Stimulated activated CD8-positive, alpha-beta memory T cell treated with anti-CD3 and anti-CD28 coated beads, Interleukin-12 subunit alpha, Interleukin-12 subunit beta, amount 100 ng/mL, for 4 hours (primary cell): ENCODE results near the gene BTRC.
A peak's percentile ranks its signal among the peaks of the same experiment; 100 is the strongest.
"Not testable (repeated sequence)": the region's sequence is repeated elsewhere in the genome, so short reads cannot be mapped to it uniquely, and the experiment has no call there.

Experiments
- DNase-seq: peaks from one replicate; pipeline ENCODE4 v3.0.0-alpha.2; 2020; ENCODE audit warnings: low read depth

BTRC gene

DNA sequence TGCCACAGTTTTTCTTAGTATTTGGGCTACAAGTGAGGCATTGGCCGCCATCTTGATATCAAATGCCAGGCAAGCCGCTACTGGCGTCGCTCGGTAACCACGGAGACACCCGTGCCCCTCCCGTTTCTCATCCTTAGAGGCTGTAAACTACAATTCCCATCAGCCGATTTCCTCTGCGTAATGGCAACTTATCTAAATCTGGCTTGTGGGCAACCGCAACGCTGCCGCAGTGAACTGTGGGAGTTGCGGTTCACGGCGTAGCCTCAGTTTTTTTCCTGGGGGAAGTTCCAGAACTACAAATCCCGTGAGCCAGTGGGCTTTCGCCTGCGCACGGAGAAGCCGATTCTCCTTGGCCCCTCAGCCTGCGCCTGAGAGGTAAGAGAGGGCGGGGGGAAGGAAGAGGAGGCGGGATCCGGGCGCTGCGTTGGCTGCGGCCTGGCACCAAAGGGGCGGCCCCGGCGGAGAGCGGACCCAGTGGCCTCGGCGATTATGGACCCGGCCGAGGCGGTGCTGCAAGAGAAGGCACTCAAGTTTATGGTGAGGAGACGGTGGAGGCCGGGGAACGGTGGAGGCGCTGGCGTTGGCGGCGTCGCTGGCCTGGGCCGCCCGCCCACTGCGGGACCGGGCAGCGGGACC is at the start of gene BTRC:
TSS of gene BTRC (plus strand) at position 474 of the 636 bp plus-strand sequence. CDS start at position 490, 16 bp downstream.
- peak; percentile 91 for DNase-seq

DNA sequence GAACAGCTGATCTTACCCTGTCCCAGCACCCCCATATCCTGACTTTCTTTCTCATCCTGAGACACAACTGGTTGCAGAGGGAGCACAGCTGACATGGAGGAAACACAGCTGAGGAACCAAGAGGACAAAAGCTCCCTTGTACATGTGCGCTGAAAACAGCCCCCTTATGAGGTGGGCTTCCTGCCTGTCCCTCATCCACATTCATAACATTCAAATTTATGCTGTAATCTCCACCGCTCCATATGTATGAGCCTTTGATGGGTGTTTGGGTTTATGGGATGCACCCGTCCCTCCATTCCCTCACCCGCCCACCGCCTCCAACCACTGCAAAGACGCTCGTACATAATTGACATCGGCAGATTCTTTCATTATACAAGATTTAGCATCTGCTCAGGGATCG is 49.6 kb upstream of the BTRC start:
- DNase-seq, result no peak

DNA sequence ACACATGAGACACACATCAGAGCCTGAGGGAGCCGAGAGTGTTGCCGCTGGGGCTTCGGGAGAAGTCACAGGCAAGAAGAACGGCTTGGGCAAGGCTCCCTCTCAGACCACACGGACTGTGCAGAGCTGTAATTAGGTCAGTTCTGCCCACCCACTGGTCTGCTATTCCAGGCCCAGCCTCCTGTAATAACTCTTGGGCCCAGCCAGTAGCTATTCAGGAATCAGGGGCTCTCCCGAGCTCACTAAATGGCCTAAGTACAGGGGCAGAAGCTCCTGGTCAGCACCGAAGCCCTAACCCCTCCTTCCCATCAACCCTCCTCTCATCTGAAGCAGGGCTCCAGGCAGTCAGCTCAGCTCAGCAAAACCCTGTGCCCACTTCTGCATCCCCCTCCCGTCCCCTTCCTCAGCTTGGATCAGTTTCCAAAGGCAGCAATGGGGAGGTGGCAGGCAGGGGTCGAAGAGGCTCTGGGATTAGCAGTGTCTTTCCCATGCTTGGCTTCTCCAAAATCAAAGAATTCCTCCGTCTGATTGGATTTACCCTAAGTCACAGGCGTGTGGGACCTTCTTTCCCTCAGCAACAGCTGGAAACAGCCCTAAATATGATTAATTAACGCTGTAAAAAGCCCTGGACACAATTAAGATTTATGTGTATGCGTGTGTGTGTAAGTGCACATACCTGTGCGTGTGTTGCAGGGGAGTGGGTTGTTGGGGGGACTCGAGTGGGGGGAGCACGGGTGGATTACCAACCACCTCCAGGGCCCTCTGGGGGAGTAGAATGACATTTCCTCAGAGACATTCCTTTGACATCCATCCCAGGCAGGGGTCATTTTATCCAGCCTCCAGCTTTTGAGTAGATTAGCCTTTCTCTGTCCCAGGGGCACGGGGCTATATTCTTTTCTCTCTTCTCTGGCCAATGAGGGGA is 48.4 kb upstream of the BTRC start:
- DNase-seq, result no peak

DNA sequence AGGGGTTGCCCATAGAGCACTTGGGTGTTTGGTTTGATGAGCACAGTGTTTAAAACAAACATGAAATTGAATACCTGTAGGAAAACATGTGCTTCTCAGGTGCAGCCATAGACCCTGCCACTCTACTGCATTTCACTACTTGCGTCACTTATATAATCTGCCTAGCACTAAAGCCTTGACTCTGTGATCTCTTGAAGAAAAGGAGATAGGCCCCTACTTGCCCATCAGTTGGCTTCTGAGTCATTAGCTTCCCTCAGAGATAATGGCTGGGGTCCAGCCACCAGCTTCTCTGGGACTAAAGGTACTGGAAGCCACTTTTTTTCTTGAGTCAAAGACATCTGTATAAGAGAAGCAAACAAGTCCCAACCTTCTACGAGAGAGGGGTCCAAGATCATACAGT is 45.9 kb upstream of the BTRC start:
- DNase-seq, result no peak

DNA sequence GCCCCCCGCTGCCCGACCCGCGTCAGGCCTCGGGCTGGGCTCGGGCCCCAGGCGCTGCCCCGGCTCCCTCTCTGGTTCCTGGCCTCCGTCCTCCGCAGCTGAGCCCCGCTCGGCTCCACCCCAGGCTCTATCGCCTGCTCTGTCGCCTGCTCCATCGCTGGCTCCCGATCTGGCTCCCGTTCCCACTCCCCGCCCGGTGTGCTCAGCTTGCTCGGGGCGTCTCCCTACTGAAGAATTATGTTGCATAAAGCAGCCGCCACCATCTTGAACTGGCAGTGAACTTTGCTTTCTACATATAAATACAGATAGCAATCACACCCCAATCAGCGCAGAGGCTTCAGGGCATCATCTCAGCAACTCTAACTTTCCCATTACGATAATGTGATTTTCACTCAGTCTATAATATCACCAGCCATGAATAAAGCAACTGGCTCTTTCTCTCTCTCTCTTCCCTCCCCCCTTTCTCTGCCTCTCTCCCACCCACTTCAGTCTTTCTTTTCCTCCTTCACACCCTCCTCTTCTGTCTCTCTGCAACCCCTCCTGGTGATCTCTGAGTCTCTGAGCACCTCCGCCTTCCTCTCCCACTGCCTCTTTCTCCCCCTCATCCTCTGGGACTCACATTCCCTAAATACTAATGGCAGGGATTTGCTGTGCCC is 43.3 kb upstream of the BTRC start:
- no peak for DNase-seq

DNA sequence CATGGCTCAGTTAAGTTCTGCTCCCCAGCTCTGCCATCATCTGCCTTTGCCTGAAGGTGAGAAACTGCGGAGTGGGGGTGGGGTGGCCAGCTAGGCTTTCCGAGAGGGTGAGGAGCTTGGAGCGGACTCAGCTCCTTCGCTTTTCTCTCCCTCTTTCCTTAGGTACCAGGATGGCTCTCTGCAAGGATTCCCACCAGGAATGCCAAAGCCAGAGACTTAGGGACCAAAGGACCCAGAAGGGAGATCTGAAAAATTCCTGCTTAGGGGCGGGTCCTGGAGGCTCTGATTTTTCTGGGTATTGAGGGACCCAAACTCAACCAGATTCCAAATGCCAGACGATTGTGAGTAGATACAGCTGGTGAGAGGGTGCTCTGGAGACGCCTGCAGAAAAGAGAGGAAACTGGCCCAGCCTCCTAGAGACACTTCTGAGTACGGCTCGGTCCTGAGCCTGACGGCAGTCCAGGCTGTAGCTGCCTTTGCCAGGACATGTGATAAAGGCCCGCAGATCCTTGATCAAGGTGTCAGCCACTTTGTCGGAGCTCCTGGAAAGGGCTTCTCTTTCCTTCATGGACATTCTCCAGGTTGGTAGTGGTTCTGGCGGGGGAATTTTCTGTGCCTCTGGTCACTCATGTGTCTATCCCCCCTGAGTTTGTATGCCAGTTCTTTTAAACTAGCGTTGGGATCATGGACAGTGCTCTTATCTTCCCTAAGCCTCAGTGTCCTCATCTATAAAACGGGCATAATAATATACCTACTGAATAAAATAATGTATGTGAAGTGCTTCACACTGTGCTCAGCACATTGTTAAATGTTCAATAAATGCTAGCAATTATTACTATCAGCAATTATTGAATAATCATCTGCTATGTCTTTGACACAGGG is 42.5 kb upstream of the BTRC start:
- DNase-seq, result no peak

DNA sequence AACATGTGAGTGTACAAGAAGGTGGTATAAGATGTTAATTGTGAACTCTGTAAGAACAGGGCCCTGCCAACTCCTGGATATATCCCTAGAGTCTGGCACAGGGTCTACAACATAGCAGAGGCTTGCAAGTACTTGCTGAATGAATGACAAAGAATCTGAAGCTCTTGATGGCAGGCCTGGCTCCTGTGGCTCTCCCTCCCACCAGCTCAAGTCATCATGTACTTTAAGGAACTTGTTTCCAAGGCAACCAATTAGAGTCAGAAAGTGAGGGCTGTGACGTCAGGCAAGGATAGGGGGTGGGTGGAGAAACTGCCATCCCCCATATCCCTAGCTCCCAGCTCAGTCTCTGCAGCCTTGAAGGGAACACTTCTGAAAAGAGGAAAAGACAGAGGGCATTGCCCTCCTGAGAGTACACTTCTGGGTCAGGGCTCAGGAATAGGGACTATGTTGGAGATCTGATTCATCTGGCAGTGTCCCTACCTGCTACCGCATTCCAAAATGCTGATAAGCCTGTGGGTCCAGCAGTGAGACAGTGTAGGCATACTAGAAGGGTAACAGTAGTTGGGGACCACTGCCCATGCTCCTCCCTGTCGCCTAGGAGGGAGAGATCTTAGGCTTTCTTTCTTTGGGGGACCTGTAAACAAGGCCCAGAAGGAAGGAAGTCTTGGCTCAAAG is 34.6 kb upstream of the BTRC start:
- no peak for DNase-seq

DNA sequence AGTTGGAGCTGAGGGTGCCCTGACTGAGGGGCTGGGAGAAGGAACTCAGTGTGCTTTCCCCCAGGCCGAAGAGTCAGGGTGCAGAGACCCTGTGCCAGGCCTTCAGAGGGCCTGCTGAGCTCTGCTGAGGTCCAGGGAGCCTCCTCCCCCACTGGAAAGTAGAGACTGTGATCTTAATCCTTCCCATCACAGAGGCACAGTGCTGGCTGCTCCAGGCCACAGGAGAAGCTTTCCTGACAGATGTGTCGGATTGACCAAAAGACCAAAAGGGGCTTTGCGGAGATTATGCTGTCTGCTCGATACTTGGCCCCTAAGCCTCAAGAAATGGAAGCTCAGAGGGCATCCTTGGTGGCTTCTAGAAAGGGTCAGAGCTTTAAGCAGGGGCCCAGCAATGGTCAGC is 32.9 kb upstream of the BTRC start:
- DNase-seq, result no peak

DNA sequence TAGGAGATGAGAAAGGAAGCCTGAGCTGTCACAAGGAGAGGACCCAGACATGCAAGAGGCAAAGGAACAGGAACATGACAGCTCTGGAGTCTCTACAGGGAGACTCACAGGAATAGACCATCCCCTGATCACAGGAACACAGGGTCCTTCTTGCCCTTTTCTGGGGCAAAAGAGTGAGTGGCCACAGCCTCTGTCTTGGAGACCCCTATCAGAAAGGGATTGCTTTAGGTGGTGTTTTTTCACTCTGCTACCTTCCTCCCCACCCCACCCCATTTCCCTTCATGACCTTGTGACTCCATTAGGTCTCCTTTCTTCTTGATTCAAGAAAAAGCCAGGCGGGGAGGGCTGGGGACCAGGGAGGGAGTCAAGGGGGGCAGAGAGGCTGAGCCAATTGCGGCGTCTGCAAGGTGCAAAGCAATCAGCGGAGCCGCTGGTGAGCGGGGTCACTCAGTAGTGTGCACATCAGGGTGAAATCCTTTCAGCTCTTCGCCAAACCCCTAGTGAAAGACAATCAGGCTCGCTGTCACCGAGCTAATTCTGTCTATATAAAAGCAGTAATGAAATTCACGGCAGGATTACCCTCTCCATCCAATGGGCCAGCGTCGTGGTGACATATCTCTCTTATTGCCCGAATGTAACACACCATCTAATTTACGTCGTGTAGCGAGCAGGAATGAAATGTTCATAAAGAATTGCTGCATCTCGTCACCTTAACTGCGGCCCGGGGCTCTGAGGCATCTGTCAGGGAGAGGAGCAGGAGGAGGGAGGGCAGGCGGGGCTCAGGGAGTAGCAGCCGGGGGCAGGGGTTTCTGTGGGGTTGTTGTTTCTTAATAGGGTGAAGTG is 31.5 kb upstream of the BTRC start:
- no peak for DNase-seq

DNA sequence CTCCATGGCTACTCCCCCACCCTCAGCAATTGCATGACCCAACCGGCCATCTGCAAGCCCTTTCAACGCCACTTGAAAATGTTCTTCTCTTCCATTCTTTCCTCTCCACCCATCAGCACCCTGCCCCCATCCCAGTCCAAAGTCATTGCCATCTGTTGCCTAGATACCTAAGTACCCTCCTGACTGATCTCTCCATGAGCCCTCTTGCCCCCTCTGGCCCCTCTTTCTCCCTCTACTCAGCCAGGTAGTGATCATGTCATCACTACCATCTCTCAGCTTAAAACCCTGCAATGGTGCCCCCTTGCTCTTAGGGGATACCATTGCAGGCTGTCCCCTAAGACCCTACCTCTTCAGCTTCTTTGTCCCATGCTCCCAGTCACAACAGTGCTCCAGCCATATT is 30.5 kb upstream of the BTRC start:
- no peak for DNase-seq

DNA sequence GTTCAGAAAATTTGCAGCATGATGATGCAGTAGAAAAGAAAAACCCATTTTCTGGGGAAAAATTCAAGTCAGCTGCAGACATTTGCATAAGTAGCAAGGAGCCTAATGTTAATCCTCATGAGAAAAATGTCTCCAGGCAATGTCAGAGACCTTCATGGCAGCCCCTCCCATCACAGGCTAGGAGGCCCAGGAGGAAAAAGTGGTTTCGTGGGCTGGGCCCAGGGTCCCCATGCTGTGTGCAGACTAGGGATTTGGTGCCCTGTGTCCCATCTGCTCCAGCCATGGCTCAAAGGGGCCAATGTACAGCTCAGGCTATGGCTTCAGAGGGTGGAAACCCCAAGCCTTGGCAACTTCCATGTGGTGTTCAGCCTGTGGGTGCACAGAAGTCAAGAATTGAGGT is 26.5 kb upstream of the BTRC start:
- DNase-seq, result not testable (repeated sequence)

DNA sequence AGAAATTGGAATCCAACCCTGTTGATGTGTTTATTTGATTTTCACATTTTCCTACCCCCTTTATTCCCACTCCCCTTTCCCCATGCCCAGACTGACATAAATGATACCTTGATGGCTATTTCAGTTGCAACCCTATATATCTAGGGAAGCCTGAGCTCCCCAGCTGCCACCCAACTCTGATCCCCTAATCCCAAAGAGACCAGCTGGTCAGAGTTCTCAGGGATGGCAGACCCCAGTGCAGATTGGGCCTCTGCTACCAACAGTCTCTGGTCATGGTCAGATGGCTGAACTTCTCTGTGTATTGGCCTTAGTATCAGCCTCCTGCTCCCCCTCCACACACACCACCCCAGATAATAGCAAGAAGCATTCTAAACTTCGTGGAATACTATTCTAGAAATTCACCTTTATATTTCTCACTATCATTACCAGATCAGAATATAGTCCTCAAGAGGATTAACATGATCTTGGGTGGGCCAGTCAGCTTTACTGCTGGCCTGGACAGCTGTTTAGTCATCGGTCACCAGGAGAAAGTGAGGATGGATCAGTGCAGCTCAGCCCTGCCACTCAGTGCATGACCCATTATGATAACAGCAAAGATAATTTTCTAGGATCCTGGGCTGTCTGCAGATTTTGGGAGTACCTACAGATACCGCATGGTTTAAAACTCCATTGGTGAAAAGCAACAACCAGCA is 24.5 kb upstream of the BTRC start:
- no peak for DNase-seq

DNA sequence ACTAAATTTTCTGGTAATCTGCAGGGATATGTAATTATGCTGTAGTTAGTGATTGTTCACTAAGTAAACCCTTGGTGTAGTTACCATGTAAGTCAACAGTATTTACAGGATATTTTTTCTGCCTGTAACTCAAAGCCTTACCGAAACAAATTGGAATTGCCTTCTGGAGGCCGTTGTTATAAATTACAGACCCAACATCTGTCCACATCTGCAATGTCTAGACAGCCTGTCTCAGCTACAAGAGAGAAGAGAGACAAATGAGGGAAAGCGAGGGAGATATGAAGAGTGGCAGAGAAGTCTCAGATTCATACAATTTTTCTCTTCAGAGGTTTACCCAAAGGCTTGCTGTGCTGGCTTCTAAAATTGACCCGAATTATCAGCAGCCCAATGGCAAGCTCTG is 23.7 kb upstream of the BTRC start:
- DNase-seq, result no peak

DNA sequence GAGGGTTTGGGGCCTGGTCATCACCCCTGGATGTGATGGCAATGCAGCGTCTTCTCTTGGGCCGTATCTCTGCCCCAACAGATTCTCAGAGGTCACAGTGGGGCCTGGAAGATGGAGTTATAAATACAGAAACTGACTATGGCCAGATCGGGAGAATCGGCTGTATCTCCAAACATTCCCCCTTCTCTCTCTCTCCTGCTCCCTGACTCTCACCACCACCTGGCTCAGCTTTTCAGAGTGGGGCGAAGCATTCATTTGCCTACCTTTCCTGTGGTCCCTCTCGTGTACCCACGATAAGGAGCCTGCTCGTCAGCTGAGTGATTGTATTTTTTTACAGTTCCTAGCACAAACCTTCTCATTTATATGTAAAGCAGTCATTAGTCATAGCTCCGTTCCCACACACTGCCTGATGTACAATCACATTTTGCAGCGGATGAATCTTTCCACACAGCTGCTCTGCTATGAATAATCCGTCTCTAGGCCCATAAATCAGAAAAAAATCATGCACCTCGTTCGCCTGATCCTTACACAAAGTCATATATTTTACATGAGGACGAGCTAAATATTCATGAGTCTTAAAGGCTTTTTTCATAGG is 23.2 kb upstream of the BTRC start:
- DNase-seq, result no peak

DNA sequence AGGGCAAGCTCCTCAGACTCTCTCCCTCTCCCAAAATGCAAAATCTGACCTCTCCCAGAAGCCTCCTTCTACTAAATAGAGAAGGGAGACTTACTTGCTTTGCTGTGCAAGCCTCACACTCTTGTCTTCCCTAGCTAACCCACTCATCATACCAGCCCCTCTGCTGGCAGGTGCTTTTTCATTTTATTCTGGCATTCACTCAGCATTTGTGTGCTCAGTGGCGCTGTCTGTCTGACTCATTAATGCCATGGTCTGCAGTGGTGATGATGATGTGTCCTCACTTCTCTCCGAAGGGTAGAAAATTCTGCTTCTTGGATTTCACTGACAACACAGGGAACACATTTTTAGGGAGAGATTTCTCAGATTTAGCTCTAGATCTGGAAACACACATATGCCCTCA is 22.0 kb upstream of the BTRC start:
- DNase-seq, result no peak

DNA sequence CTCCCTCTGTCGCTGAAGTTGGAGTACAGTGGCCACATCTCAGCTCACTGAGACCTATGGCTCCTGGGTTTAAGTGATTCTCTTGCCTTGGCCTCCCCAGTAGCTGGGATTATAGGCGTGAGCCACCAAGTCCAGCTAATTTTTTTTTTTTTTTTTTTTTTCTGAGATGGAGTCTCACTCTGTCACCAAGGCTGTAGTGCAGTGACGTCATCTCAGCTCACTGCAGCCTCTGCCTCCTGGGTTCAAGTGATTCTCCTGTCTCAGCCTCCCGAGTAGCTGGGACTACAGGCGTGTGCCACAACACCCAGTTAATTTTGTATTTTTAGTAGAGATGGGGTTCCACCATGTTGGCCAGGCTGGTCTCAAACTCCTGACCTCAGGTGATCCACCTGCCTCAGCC is 19.7 kb upstream of the BTRC start:
- not testable (repeated sequence) for DNase-seq

DNA sequence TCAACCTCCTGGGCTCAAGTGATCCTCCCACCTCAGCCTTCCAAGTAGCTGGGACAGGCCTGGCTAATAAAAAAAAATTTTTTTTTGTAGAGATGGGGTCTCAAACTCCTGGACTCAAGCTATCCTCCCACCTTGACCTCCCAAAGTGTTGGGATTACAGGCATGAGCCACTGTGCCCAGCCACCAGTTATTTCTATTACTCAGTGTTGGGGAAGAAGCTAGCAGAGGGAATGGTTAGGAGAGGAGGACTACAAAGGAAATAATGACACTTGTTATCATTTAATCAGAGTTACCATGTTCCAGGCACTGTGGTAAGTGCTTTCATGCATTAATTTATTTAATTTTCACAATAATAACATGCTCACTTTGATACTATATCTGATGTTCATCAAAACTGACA is 17.6 kb upstream of the BTRC start:
- no peak for DNase-seq

DNA sequence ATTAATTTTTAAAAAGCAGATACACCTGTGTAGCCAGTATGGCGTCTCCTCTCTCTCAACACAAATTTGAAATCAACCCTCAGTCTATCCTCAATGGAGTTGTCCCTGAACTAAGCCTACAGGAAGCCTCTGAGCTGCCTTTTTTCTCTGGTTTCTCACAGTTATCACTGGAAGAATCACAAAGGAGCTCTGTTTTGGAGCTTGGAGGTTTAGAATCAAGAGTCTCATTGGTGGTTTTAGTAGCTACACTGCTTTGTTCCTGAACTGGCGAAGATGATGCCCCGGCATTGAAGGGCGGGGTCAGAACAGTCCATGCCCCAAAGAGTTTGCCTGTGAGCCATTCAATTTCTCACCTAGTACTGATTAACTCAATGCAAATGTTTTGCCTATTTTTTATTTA is 16.1 kb upstream of the BTRC start:
- no peak for DNase-seq

DNA sequence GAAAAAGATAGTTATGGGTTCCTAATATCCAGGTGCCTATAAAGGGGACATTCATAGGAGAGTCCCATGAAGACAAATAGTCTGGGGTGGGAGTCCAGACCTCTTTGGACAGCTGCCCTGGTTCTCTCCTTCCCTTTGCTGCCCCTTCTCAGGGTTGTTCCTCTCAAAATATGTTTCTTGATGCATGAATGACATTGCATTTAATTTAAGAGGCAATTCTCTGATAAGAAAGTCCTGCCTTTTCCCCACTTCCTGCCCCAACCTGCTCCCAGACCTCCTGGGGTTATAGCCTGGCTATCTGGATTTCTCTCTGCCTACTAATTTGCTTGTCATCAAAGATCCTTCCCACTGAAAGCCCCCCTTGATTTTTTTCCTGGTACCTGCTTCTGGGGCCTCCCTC is 12.5 kb upstream of the BTRC start:
- no peak for DNase-seq

DNA sequence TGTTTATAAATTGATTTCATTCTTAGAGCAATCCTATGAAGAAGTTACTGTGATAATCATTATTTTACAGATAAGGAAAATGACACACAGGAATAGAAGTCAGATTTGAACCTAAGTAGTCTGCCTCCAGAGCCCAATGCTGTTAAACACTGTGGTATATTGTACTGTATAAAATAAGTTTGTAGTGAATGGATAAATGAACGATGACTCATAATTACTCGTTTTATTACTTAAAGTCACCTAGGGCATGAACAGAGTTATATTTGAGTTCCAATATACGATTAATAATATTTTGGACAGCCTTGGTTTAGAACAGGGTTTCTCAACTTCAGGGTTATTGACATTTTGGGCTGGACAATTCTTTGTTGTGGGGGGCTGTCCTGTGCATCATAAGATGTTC is 7.8 kb upstream of the BTRC start:
- DNase-seq, result no peak
